Fibroblast of upper back skin (primary cell): ENCODE results near the gene RAD54L.
A peak's percentile ranks its signal among the peaks of the same experiment; 100 is the strongest.
"Not testable (repeated sequence)": the region's sequence is repeated elsewhere in the genome, so short reads cannot be mapped to it uniquely, and the experiment has no call there.

Experiments used
- DNase-seq: peaks from one replicate; pipeline ENCODE4 v3.0.0-alpha.2; 2013

RAD54L gene

GRCh38 chr1:46288485-46289133 lies 41.0 kb downstream of the RAD54L start:
- peak; percentile 70 for DNase-seq

DNA sequence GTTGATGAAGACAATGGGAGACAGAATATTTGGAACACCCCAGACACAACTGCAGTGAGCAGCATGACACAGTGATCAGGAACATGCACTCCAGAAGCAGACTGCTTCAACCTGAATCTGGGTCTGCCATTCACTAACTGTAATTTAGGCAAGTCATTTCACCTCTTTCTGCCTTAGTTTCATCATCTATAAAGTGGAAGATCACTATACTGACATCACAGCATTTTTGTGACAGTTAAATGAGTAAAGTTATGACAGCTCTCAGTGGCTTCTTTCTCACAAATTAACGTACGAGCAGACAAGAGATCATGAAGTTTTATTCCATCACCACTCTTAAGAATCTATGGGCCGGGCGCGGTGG lies 41.6 kb downstream of the RAD54L start:
- peak; percentile 14 for DNase-seq

DNA sequence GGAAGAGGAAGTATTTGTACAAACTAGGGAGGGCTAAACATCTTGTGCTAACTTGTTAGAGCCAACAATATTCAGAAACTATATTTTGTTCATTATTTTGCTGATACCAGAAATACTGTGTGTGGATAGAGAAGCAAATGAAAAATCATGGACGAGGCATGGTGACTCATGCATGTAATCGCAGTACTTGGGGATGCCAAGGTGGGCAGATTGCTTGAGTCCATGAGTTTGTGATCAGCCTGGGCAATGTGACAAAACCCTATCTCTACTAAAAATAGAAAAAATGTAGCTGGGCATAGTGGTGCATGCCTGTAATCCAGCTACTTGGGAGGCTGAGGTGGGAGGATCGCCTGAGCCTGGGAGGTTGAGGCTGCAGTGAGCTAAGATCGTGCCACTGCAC lies 42.4 kb downstream of the RAD54L start:
- peak; percentile 11 for DNase-seq

GRCh38 chr1:46295306-46295705 lies 47.7 kb downstream of the RAD54L start:
- DNase-seq: no peak

GRCh38 chr1:46298387-46298786 lies 50.8 kb downstream of the RAD54L start:
- DNase-seq: no peak

- DNase-seq: peak; percentile 56
Observed at GRCh38 chr1:46300673-46301405, 53.3 kb downstream of the RAD54L start.

DNA sequence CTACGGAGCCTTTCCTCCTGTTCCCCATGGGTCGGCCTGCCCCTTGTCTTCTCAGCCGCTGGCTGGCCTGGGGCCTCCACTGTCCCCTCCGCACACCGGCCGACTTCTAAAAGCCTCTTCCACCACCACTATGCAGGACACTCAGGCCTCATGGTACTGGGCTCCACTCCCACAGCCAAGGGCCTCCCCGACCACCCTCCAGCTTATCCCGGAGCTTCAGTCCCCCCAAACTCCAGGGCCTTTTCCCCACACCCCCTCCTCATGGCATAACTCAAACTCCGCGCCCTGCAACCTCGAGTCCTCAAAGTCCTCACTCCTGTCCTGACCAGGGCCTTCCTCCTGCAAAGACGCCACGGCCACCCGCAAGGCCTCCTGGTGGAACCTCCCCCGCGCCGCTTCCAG lies 53.8 kb downstream of the RAD54L start:
- no peak for DNase-seq

DNA sequence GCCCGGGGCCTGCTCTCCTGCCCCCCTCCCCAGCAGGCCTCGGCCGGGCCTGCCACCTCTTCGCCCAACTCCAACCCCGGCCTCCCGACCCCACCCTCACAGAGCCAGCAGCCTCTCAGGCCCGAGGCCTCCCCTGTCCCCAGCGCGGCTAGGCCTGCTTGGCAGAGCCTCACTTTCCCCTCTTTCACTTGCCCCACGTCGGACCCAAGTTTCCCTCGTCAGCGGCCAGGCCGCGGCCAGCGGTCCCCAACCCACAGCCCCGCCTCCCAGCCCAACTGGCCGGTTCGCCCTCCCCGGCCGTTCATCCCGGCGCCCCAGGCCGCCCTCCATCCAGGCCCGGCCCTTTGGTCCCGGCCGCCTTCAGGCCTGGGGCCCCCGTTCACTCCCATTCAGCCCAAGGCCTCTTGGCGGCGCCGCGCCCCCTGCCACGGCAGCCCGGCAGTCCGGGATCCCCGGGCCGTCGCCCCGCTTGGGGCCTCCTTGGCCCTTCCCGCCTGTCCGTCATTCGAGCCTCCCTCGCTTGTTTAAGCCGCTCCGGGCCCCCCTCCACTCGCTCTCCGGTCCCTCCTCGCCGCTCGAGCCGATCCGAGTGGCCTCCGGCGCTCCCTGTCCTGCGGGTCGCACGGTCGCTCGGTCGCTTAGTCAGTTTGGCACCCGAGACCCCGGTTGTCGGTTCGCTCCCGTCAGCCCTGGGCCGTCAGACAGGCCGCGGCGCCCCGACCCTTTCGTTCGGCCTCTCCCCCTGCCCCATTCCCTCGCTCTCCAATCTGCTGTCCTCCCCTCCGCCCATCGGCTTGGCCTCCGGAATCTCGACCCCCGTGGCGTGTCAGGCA lies 54.5 kb downstream of the RAD54L start:
- DNase-seq: peak; percentile 28

- peak; percentile 9 for DNase-seq
Observed at GRCh38 chr1:46302641-46303037, 55.1 kb downstream of the RAD54L start.

- DNase-seq: peak; percentile 96
Observed at GRCh38 chr1:46303038-46303871, 55.7 kb downstream of the RAD54L start, which contains the start of the genes LRRC41 and UQCRH. Gene LRRC41 (minus strand): TSS chr1:46303616. CDS start chr1:46303322, 294 bp downstream. Gene UQCRH (plus strand): TSS chr1:46303698. CDS start chr1:46303767, 69 bp downstream.

- DNase-seq: no peak
Observed at GRCh38 chr1:46303872-46304326, 56.3 kb downstream of the RAD54L start.

DNA sequence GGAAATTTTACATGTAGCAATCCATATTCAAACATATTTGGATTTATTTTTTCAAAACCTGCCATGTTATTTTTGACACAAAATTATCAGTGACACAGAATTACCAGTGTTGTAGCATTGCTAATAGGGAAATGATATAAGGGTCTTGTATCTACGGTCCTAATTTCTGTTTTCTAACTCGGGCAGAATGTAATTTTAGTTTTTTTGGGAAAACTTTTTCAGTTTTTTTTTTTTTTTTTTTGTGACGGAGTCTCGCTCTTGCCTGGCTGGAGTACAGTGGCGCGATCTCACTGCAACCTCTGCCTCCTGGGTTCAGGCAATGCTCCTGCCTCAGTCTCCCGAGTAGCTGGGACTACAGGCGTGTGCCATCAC lies 58.6 kb downstream of the RAD54L start:
- no peak for DNase-seq

DNA sequence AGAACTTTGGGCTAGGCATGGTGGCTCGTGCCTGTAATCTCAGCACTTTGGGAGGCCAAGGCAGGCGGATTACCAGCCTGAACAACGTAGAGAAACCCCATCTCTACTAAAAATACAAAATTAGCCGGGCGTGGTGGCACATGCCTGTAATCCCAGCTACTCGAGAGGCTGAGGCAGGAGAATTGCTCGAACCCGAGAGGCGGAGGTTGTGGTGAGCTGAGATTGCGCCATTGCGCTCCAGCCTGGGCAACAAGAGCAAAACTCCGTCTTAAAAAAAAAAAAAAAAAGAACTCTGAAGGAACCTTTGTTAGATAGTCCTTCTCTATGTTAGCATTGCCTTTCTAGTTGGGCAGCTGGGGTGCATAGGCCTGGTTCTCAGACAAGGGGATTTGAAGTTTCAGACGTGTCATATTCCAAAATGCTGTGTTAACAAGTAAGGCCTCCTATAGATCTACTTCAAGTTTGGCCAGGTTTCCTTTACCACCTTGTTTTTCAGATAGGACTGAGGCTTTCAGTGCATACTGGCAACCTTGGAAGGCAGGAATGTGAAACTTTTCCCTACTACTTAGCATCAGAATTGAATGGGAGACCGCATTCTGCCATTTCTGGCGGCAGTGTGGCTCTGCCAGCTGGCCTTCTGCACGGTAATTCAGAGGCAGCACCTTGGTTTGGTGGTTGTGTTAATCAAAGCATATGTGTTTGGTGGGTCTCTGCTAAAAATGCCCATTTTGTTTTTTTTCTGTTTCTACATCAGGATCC lies 62.0 kb downstream of the RAD54L start:
- DNase-seq: no peak

- DNase-seq: no peak
Observed at GRCh38 chr1:46310321-46310720, 62.8 kb downstream of the RAD54L start.

DNA sequence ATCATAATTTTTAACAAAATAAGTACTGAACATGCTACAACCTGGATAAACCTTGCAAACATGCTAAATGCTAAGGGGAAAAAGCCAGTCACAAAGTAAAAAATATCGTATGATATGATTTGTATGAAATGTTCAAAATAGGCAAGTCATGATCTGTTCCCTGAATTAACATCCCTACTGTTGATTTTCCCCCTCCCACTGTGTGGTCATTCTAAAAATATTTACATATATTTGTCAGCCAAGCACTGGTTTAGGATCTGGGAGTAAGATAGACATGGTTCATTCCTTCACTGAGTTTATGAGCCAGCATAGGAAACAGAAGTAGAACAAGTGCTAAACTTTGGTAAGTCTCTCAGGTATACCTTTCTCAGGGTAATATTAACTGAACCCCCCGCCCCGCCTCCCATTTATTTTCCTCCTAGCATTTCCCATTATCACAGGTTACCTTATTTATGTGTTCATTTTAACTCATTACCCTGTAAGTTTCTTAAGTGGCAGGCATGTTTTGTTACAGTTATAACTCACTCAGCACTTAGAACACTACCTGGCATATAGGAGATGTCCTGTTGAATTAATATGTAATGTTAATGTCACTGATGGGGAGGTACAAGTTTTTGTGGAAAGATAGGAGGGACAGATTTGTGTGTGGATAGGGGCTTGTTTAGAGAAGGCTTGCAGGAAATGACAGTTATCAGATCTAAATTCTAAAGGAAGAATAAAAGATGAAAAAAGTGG lies 68.3 kb downstream of the RAD54L start:
- peak; percentile 23 for DNase-seq

GRCh38 chr1:46317323-46317722 lies 69.8 kb downstream of the RAD54L start:
- DNase-seq: no peak

DNA sequence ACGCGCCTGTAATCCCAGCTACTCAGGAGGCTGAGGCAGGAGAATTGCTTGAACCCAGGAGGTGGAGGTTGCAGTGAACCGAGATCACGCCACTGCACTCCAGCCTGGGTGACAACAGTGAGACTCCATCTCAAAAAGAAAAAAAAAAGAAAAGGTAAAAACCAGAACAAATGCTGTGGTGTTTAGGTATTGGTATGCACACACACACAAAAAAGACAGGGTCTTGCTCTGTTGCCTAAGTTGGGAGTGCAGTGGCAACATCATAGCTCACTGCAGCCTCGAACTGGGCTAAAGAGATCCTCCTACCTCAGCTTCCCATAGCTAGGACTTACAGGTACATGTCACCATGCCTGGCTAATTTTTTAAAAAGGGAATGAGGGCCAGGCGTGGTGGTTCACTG lies 71.7 kb downstream of the RAD54L start:
- DNase-seq: not testable (repeated sequence)

DNA sequence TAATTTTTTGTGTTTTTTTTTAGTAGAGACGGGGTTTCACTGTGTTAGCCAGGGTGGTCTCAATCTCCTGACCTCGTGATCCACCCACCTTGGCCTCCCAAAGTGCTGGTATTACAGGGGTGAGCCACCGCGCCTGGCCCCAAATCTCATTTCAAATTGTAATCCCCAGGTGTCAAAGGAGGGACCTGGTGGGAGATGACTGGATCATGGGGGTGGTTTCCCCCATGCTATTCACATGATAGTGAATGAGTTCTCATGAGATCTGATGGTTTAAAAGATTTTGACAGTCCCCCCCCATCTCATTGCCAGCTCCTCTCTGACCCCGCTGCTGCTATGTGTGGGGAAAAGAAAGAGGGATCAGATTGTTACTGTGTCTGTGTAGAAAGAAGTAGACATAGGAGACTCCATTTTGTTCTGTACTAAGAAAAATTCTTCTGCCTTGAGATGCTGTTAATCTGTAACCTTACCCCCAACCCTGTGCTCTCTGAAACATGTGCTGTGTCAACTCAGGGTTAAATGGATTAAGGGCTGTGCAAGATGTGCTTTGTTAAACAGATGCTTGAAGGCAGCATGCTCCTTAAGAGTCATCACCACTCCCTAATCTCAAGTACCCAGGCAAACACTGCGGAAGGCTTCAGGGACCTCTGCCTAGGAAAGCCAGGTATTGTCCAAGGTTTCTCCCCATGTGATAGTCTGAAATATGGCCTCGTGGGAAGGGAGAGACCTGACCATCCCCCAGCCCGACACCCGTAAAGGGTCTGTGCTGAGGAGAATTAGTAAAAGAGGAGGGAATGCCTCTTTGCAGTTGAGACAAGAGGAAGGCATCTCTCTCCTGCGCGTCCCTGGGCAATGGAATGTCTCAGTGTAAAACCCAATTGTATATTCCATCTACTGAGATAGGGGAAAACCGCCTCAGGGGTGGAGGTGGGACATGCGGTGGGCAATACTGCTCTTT lies 72.7 kb downstream of the RAD54L start:
- DNase-seq: not testable (repeated sequence)

GRCh38 chr1:46322191-46322590 lies 74.6 kb downstream of the RAD54L start:
- DNase-seq: not testable (repeated sequence)
